B cell (primary cell): ENCODE results near the gene DEPDC1B. TPM values are rescaled to one million over a fixed set of nuclear protein-coding genes. Genes with fewer than 3 reads are reported as not detected.
"Not testable (repeated sequence)": the region's sequence is repeated elsewhere in the genome, so short reads cannot be mapped to it uniquely, and the experiment has no call there.

Source experiments
- ATAC-seq: fragments of 200-7000 bp; cut with Tn5 transposase; one replicate; pipeline ENCODE4 v1.10.0; 2021; ENCODE audit warnings: low read depth, mild to moderate bottlenecking, moderate number of reproducible peaks, moderate library complexity
- CTCF ChIA-PET: fragments of 350-600 bp; sonication (Branson Sonifier 250); formaldehyde crosslinking; loops from one replicate; lab custom pipeline; 2021; ENCODE audit warnings: antibody characterized with exemption, inconsistent platforms; lab: Charles Lee
- POLR2A ChIA-PET: fragments of 350-600 bp; sonication (Branson Sonifier 250); formaldehyde crosslinking; loops from one replicate; lab custom pipeline; 2021; ENCODE audit warnings: antibody characterized with exemption; lab: Charles Lee
- DNase-seq: peaks from one replicate; pipeline ENCODE4 v3.0.0; 2013
- H2AFZ ChIP-seq: 2 replicates; pipeline ENCODE4 v1.6.1; 2012; ENCODE audit warnings: mild to moderate bottlenecking, low read depth, low read length; ENCODE audit not compliant: insufficient read depth, poor library complexity, severe bottlenecking
- H3K27ac ChIP-seq, 2 donors: 1 replicate in 1 of 2; 2 replicates in 1 of 2; pipeline ENCODE4 v1.5.1; 2012 to 2013; ENCODE audit warnings: low read length in 2 of 2, mild to moderate bottlenecking in 2 of 2, moderate library complexity in 1 of 2
- H3K27me3 ChIP-seq, 4 experiments: fragments of 200-600 bp in 1 of 4; sonication (generic) in 1 of 4; replicated peaks in 1 of 4; 1 replicate in 2 of 4; 2 replicates in 2 of 4; pipeline versions ENCODE4 v1.6.1 to v1.7.0; 2013 to 2016; ENCODE audit warnings: low read length in 3 of 4, mild to moderate bottlenecking in 2 of 4, mixed read lengths in 1 of 4, moderate library complexity in 1 of 4; ENCODE audit not compliant: insufficient read depth in 4 of 4, control insufficient read depth in 3 of 4; ENCODE audit errors: control extremely low read depth in 1 of 4
- H3K36me3 ChIP-seq, 2 experiments: replicated peaks in 1 of 2; 1 replicate in 1 of 2; 2 replicates in 1 of 2; pipeline versions ENCODE4 v1.6.1 to v1.7.1; 2013; ENCODE audit warnings: low read length in 1 of 2; ENCODE audit not compliant: insufficient read depth in 2 of 2, control insufficient read depth in 1 of 2; ENCODE audit errors: control extremely low read depth in 1 of 2, extremely low read depth in 1 of 2
- H3K4me1 ChIP-seq, 2 donors: fragments of 200-600 bp in 1 of 2; sonication (generic) in 1 of 2; 1 replicate in 1 of 2; 2 replicates in 1 of 2; pipeline versions ENCODE4 v1.5.1 to v1.6.1; 2013 to 2017; ENCODE audit warnings: low read length in 2 of 2; ENCODE audit not compliant: control insufficient read depth in 2 of 2, insufficient read depth in 2 of 2
- H3K4me2 ChIP-seq: replicated peaks from 2 replicates; pipeline ENCODE3; 2012; ENCODE audit warnings: mild to moderate bottlenecking, low read depth, low read length; ENCODE audit not compliant: poor library complexity, severe bottlenecking
- H3K4me3 ChIP-seq, 5 experiments: fragments of 200-600 bp in 1 of 5; sonication (generic) in 1 of 5; 1 replicate in 3 of 5; 2 replicates in 2 of 5; pipeline versions ENCODE4 v1.5.1 to v1.7.0; 2011 to 2016; ENCODE audit warnings: low read length in 4 of 5, mild to moderate bottlenecking in 4 of 5, low read depth in 2 of 5, control low read depth in 1 of 5, moderate library complexity in 1 of 5; ENCODE audit not compliant: insufficient read depth in 1 of 5; ENCODE audit errors: control extremely low read depth in 1 of 5, extremely low read depth in 1 of 5
- H3K79me2 ChIP-seq: fragments of 200-600 bp; sonication (generic); one replicate; pipeline ENCODE4 v1.6.0; 2016; ENCODE audit warnings: low read length; ENCODE audit not compliant: control insufficient read depth, insufficient read depth
- H3K9ac ChIP-seq: fragments of 200-600 bp; sonication (generic); 2 replicates; pipeline ENCODE4 v1.6.1; 2017; ENCODE audit warnings: mild to moderate bottlenecking, low read length, moderate library complexity
- H3K9me3 ChIP-seq, 3 donors: one replicate each; pipeline versions ENCODE4 v1.6.1 to v1.7.1; 2013; ENCODE audit warnings: low read length in 2 of 3; ENCODE audit not compliant: control insufficient read depth in 2 of 3, insufficient read depth in 1 of 3; ENCODE audit errors: control extremely low read depth in 1 of 3
- H4K20me1 ChIP-seq: 2 replicates; pipeline ENCODE4 v1.6.0; 2012; ENCODE audit warnings: mild to moderate bottlenecking, low read length; ENCODE audit not compliant: insufficient read depth, control insufficient read depth, poor library complexity, severe bottlenecking
- H3K27ac Mint-ChIP-seq: one replicate; pipeline ENCODE4 v1.8.0; 2021; ENCODE audit warnings: mixed read lengths
- H3K27me3 Mint-ChIP-seq: one replicate; pipeline ENCODE4 v1.8.0; 2021; ENCODE audit warnings: mixed read lengths
- H3K4me1 Mint-ChIP-seq: one replicate; pipeline ENCODE4 v1.8.0; 2021; ENCODE audit warnings: mixed read lengths
- H3K4me3 Mint-ChIP-seq: one replicate; pipeline ENCODE4 v1.8.0; 2021; ENCODE audit warnings: mixed read lengths
- H3K9me3 Mint-ChIP-seq: one replicate; pipeline ENCODE4 v1.8.0; 2022; ENCODE audit warnings: mixed read lengths; ENCODE audit not compliant: insufficient read depth
- EZH2 ChIP-seq: IDR thresholded peaks from 2 replicates; pipeline ENCODE4 v1.6.1; 2012; ENCODE audit warnings: borderline replicate concordance, low read depth, mild to moderate bottlenecking, moderate library complexity, low read length; ENCODE audit not compliant: insufficient read depth, poor library complexity, severe bottlenecking
- WGBS: methylation state at CpG from one replicate; pipeline ENCODE4 v1.1.5; 2013; ENCODE audit warnings: missing lambda C conversion rate; ENCODE audit not compliant: insufficient coverage; 5-methylcytosine and 5-hydroxymethylcytosine counted together
- intact Hi-C: fragments of 100-400 bp; cut with micrococcal nuclease; formaldehyde crosslinking; loops from one replicate; pipeline ENCODE4 v1.10.0; 2022
- polyA plus RNA-seq: library from polyadenylated mRNA; depleted of rRNA; stranded (reverse); fragments of >200 nt; gene quantifications from 2 replicates; pipeline ENCODE4 v1.2.3, GENCODE V29; 2012
- total RNA-seq, 2 donors: library from RNA; stranded (reverse); fragments of 120-200 nt in 1 of 2; gene quantifications; 1 replicate in 1 of 2; 2 replicates in 1 of 2; pipeline versions ENCODE4 v1.2.3 to v1.2.4, GENCODE V29; 2013 to 2022
- TF ChIP-seq, protein P1 (sequence below): fragments of 200-600 bp; IDR thresholded peaks from one replicate; pipeline ENCODE4 v1.8.0; 2022; ENCODE audit warnings: antibody characterized with exemption, mild to moderate bottlenecking

Gene DEPDC1B
- total and polyA plus RNA-seq, 2 donors (not counting 1 experiment from before 2014, with no cell fraction given): 0.04 to 0.25 TPM

DNA sequence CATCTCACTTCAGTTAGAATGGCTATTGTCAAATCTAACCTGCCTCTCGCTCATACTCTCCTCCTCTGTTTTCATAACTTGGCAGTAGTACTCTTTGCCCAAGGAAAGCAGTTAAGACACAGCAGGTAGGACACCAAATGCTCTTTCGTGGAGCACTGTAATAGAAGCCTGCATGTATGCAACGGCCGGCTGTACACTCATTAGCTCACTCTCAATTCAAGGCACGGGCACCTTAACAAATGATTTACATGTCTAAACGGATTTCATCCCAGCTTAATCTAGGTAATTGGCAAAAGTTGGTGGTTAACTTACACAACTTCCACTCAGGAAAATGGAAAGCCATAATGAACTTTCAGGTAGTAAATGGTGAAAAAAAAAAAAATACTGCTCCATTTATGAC, 14.9 kb downstream of the DEPDC1B start:
- WGBS: 100% methylated on average over 4 of the region's 6 CpGs
- no peaks in the 10 kb centered on the region for H3K27me3 Mint-ChIP-seq
- H3K4me3 Mint-ChIP-seq: no peak overlapping the region
- ChIA-PET CTCF (interaction anchor here (1.3 to 1.9 kb wide), 3 partner anchors 9 to 20 kb away, joined by 3 to 5 read pairs (median 5); no protein-coding TSS in a partner anchor), POLR2A (no interaction called here)
- Histone ChIP-seq H4K20me1 (no peaks in the 10 kb centered on the region), H3K4me1 (no peaks in the 10 kb centered on the region), H3K27ac (no peak overlapping the region), H2AFZ (no peak overlapping the region), H3K27me3 (no peaks in the 10 kb centered on the region), H3K4me2 (no peak overlapping the region), H3K9ac (no peak overlapping the region), H3K4me3 (no peak overlapping the region), H3K79me2 (no peaks in the 10 kb centered on the region), H3K36me3 (no peaks in the 10 kb centered on the region), H3K9me3 (no peaks in the 10 kb centered on the region)
- H3K4me1 Mint-ChIP-seq: peaks cover 2% of the 10 kb centered on the region
- no peaks in the 10 kb centered on the region for H3K9me3 Mint-ChIP-seq
- intact Hi-C loops: no loop called here
- no peak for TF ChIP-seq EZH2
- TF ChIP-seq, protein P1, sequence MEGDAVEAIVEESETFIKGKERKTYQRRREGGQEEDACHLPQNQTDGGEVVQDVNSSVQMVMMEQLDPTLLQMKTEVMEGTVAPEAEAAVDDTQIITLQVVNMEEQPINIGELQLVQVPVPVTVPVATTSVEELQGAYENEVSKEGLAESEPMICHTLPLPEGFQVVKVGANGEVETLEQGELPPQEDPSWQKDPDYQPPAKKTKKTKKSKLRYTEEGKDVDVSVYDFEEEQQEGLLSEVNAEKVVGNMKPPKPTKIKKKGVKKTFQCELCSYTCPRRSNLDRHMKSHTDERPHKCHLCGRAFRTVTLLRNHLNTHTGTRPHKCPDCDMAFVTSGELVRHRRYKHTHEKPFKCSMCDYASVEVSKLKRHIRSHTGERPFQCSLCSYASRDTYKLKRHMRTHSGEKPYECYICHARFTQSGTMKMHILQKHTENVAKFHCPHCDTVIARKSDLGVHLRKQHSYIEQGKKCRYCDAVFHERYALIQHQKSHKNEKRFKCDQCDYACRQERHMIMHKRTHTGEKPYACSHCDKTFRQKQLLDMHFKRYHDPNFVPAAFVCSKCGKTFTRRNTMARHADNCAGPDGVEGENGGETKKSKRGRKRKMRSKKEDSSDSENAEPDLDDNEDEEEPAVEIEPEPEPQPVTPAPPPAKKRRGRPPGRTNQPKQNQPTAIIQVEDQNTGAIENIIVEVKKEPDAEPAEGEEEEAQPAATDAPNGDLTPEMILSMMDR: no peak
- ATAC-seq: no peak
- no peak for DNase-seq
- H3K27ac Mint-ChIP-seq: no peak overlapping the region

DNA sequence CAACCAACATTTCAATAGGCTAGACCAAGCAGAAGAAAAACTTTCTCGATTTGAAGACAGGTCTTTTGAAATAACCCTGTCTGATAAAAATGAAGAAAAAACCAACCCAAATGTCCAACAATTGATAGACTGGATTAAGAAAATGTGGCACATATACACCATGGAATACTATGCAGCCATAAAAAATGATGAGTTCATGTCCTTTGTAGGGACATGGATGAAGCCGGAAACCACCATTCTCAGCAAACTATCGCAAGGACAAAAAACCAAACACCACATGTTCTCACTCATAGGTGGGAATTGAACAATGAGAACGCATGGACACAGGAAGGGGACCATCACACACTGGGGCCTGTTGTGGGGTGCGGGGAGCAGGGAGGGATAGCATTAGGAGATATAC, 18.0 kb downstream of the DEPDC1B start:
- H3K27me3 Mint-ChIP-seq, H3K27me3 ChIP-seq, H4K20me1 ChIP-seq, H3K9me3 ChIP-seq, H3K27ac ChIP-seq, H3K4me3 ChIP-seq, H3K27ac Mint-ChIP-seq, POLR2A ChIA-PET, ATAC-seq, H3K9me3 Mint-ChIP-seq, intact Hi-C loops, H3K9ac ChIP-seq, H3K4me2 ChIP-seq, H3K4me1 Mint-ChIP-seq, H3K4me3 Mint-ChIP-seq, H3K79me2 ChIP-seq, H3K36me3 ChIP-seq, DNase-seq, H3K4me1 ChIP-seq, H2AFZ ChIP-seq: not testable (repeated sequence)
- WGBS: no CpG with 5 or more reads among the region's 5 CpGs
- CTCF ChIA-PET: interaction anchor here (1.2 kb wide), 1 partner anchor 11 kb away, joined by 4 read pairs; no protein-coding TSS in a partner anchor
